Thymus (tissue), 14 donors: ENCODE data around the gene PRAMEF17. TPM values are rescaled to one million over a fixed set of nuclear protein-coding genes. Genes with fewer than 3 reads are reported as not detected.
A peak's percentile ranks its signal among the peaks of the same experiment; 100 is the strongest.
"Not testable (repeated sequence)": the region's sequence is repeated elsewhere in the genome, so short reads cannot be mapped to it uniquely, and the experiment has no call there.

Source experiments
- DNase-seq, 9 donors: peaks; one replicate each; pipeline ENCODE4 v3.0.0-alpha.2; 2013; ENCODE audit warnings: low spot score in 9 of 9, low read depth in 6 of 9, missing footprints in 1 of 9
- H3K27ac ChIP-seq, 2 donors: one replicate each; pipeline ENCODE4 v1.5.1; 2013; ENCODE audit warnings: control low read depth in 1 of 2, low read depth in 1 of 2, low read length in 1 of 2, mild to moderate bottlenecking in 1 of 2, moderate library complexity in 1 of 2
- H3K27me3 ChIP-seq, 2 donors: one replicate each; pipeline ENCODE4 v1.5.1; 2013; ENCODE audit warnings: low read length in 1 of 2; ENCODE audit not compliant: control insufficient read depth in 2 of 2, insufficient read depth in 1 of 2
- H3K36me3 ChIP-seq, 2 donors: one replicate each; pipeline ENCODE4 v1.5.1; 2013; ENCODE audit warnings: low read length in 1 of 2, mild to moderate bottlenecking in 1 of 2, moderate library complexity in 1 of 2; ENCODE audit not compliant: control insufficient read depth in 2 of 2, insufficient read depth in 2 of 2
- H3K4me1 ChIP-seq, 2 donors: one replicate each; pipeline ENCODE4 v1.5.1; 2013; ENCODE audit warnings: low read length in 2 of 2; ENCODE audit not compliant: control insufficient read depth in 2 of 2, insufficient read depth in 2 of 2
- H3K4me3 ChIP-seq, 2 donors: one replicate each; pipeline ENCODE4 v1.5.1; 2013; ENCODE audit warnings: low read length in 2 of 2, control low read depth in 1 of 2, mild to moderate bottlenecking in 1 of 2
- H3K9me3 ChIP-seq, 2 donors: one replicate each; pipeline ENCODE4 v1.5.1; 2013; ENCODE audit warnings: low read length in 1 of 2, mild to moderate bottlenecking in 1 of 2; ENCODE audit not compliant: control insufficient read depth in 2 of 2, insufficient read depth in 1 of 2
- WGBS: extraction: QIAGEN DNeasy Blood & Tissue Kit; methylation state at CpG from one replicate; pipeline ENCODE4 v1.1.7; 2013; 5-methylcytosine and 5-hydroxymethylcytosine counted together
- long read RNA-seq, 10 donors: transcript quantifications; one replicate each; lab custom pipeline, GENCODE V29; 2026
- polyA plus RNA-seq: library from polyadenylated mRNA; stranded (reverse); fragments of 200-250 nt; gene quantifications from one replicate; pipeline ENCODE4 v1.2.3, GENCODE V29; 2013
- total RNA-seq: library from RNA; stranded (reverse); fragments of 120-200 nt; gene quantifications from one replicate; pipeline ENCODE4 v1.2.4, GENCODE V29; 2013
- donor health status: healthy.

Gene PRAMEF17
- total RNA-seq (not detected), polyA plus RNA-seq (0.05 TPM)
- long read RNA-seq, donor 1, result 0 reads
- long read RNA-seq, donor 2, result 0 reads
- long read RNA-seq, donor 3, result 0 reads
- long read RNA-seq, donor 4, result 0 reads
- long read RNA-seq, donor 5, result 0 reads
- long read RNA-seq, donor 6, result 0 reads
- long read RNA-seq, donor 7, result 0 reads
- long read RNA-seq, donor 8, result 0 reads
- long read RNA-seq, donor 9, result 0 reads
- long read RNA-seq, donor 10, result 0 reads

- not testable (repeated sequence) for DNase-seq, H3K36me3 ChIP-seq, H3K4me3 ChIP-seq, H3K9me3 ChIP-seq, H3K27ac ChIP-seq, H3K4me1 ChIP-seq, H3K27me3 ChIP-seq
Measured at GRCh38 chr1:13389332-13389731, at the start of gene PRAMEF17. TSS of gene PRAMEF17 (plus strand) at chr1:13389632. CDS start at chr1:13389658, 26 bp downstream.

- not testable (repeated sequence) for H3K4me3 ChIP-seq, H3K9me3 ChIP-seq, H3K27ac ChIP-seq, H3K36me3 ChIP-seq, H3K27me3 ChIP-seq, H3K4me1 ChIP-seq, DNase-seq
- WGBS, result 93% methylated on average over 8 of the region's 8 CpGs
Measured at GRCh38 chr1:13342496-13342895, 46.9 kb upstream of the PRAMEF17 start.

GRCh38 chr1:13347034-13347433 is 42.4 kb upstream of the PRAMEF17 start, which contains the start of gene PRAMEF14:
TSS of gene PRAMEF14 (minus strand) at chr1:13347134. CDS start at chr1:13345314, 1,820 bp downstream.
- H3K27me3 ChIP-seq, H3K36me3 ChIP-seq, H3K9me3 ChIP-seq, H3K4me3 ChIP-seq, H3K4me1 ChIP-seq, DNase-seq, H3K27ac ChIP-seq: not testable (repeated sequence)
- WGBS, result 68% methylated on average over 7 of the region's 7 CpGs

GRCh38 chr1:13353476-13353875 is 36.0 kb upstream of the PRAMEF17 start:
- not testable (repeated sequence) for H3K27me3 ChIP-seq, H3K9me3 ChIP-seq, H3K4me3 ChIP-seq, H3K4me1 ChIP-seq, H3K27ac ChIP-seq, DNase-seq, H3K36me3 ChIP-seq
- 94% methylated on average over 8 of the region's 8 CpGs for WGBS

- 13% methylated on average over 2 of the region's 9 CpGs for WGBS
- not testable (repeated sequence) for H3K4me3 ChIP-seq, H3K4me1 ChIP-seq, H3K27me3 ChIP-seq, DNase-seq, H3K27ac ChIP-seq, H3K9me3 ChIP-seq, H3K36me3 ChIP-seq
Measured at GRCh38 chr1:13354475-13354874, 35.0 kb upstream of the PRAMEF17 start.

- H3K9me3 ChIP-seq, H3K4me3 ChIP-seq, H3K4me1 ChIP-seq, H3K27me3 ChIP-seq, H3K36me3 ChIP-seq, H3K27ac ChIP-seq: not testable (repeated sequence)
- WGBS, result 0% methylated on average over 5 of the region's 5 CpGs
- peak in 6 of 9 donors; percentile 17 to 62 (median 30) for DNase-seq
Measured at GRCh38 chr1:13356774-13357173, 32.7 kb upstream of the PRAMEF17 start.

- not testable (repeated sequence) for DNase-seq, H3K27me3 ChIP-seq, H3K4me1 ChIP-seq, H3K9me3 ChIP-seq, H3K4me3 ChIP-seq, H3K27ac ChIP-seq, H3K36me3 ChIP-seq
- WGBS, result 85% methylated on average over 1 of the region's 7 CpGs
Measured at GRCh38 chr1:13362364-13362763, 27.1 kb upstream of the PRAMEF17 start.

GRCh38 chr1:13364928-13365327 is 24.5 kb upstream of the PRAMEF17 start:
- DNase-seq, H3K4me1 ChIP-seq, H3K36me3 ChIP-seq, H3K4me3 ChIP-seq, H3K27me3 ChIP-seq, H3K9me3 ChIP-seq, H3K27ac ChIP-seq: not testable (repeated sequence)
- 95% methylated on average over 2 of the region's 4 CpGs for WGBS

GRCh38 chr1:13366536-13366935 is 22.9 kb upstream of the PRAMEF17 start:
- not testable (repeated sequence) for H3K27me3 ChIP-seq, H3K9me3 ChIP-seq
- WGBS, result 84% methylated on average over 3 of the region's 3 CpGs

GRCh38 chr1:13368544-13368943 is 20.9 kb upstream of the PRAMEF17 start:
- not testable (repeated sequence) for H3K27ac ChIP-seq, H3K36me3 ChIP-seq, H3K4me3 ChIP-seq, H3K27me3 ChIP-seq, H3K4me1 ChIP-seq, H3K9me3 ChIP-seq
- DNase-seq, result peak in 2 of 9 donors; percentile 3 to 8
- WGBS, result 86% methylated on average over 3 of the region's 4 CpGs

More at GRCh38 chr1:13366536-13366935, 22.9 kb upstream of the PRAMEF17 start:
- DNase-seq, H3K4me3 ChIP-seq, H3K27ac ChIP-seq, H3K36me3 ChIP-seq, H3K4me1 ChIP-seq: not testable (repeated sequence)
